Gastroesophageal sphincter (tissue), 4 donors: ENCODE data around the gene NISCH. TPM values are rescaled to one million over a fixed set of nuclear protein-coding genes. Genes with fewer than 3 reads are reported as not detected.

Source experiments
- ATAC-seq: fragments of 150-250 bp; one replicate; pipeline ENCODE4 v1.9.1; 2016; ENCODE audit warnings: mild to moderate bottlenecking, moderate library complexity
- H3K27ac ChIP-seq, 4 donors: fragments of 200-600 bp; sonication (generic) in 3 of 4; 1 replicate in 3 of 4; 2 replicates in 1 of 4; pipeline ENCODE4 v1.5.1; 2016 to 2019
- H3K27me3 ChIP-seq: fragments of 200-600 bp; sonication (generic); one replicate; pipeline ENCODE4 v1.5.1; 2019
- H3K36me3 ChIP-seq, 2 donors: fragments of 200-600 bp; sonication (generic); one replicate each; pipeline ENCODE4 v1.5.1; 2019; ENCODE audit warnings: control low read depth in 1 of 2
- H3K4me1 ChIP-seq, 3 donors: fragments of 200-600 bp; sonication (generic); 1 replicate in 2 of 3; 2 replicates in 1 of 3; pipeline ENCODE4 v1.5.1; 2016 to 2019; ENCODE audit warnings: control low read depth in 2 of 3
- H3K4me3 ChIP-seq, 2 donors: fragments of 200-600 bp; sonication (generic); one replicate each; pipeline ENCODE4 v1.5.1; 2019; ENCODE audit warnings: mild to moderate bottlenecking in 1 of 2, moderate library complexity in 1 of 2
- H3K9me3 ChIP-seq, 3 donors: fragments of 200-600 bp; sonication (generic); one replicate each; pipeline ENCODE4 v1.5.1; 2017 to 2019; ENCODE audit warnings: control low read depth in 2 of 3
- CTCF ChIP-seq, 4 experiments: fragments of 200-600 bp in 2 of 4; fragments of 450-650 bp in 2 of 4; sonication (generic) in 1 of 4; IDR thresholded peaks; one replicate each; pipeline ENCODE4 v1.5.1; 2017 to 2019; ENCODE audit warnings: antibody characterized with exemption in 4 of 4, mild to moderate bottlenecking in 2 of 4, moderate library complexity in 2 of 4
- EP300 ChIP-seq: sonication (generic); formaldehyde crosslinking; IDR thresholded peaks from one replicate; pipeline ENCODE4 v1.6.1; 2017; ENCODE audit warnings: antibody characterized with exemption, mild to moderate bottlenecking
- POLR2A ChIP-seq, 2 donors: fragments of 450-650 bp; IDR thresholded peaks; one replicate each; pipeline ENCODE4 v1.6.1; 2017; ENCODE audit warnings: antibody characterized with exemption in 2 of 2, mild to moderate bottlenecking in 2 of 2, moderate library complexity in 1 of 2
- POLR2AphosphoS5 ChIP-seq: sonication (generic); formaldehyde crosslinking; IDR thresholded peaks from one replicate; pipeline ENCODE4 v1.6.1; 2017; ENCODE audit warnings: antibody characterized with exemption
- WGBS, 2 donors: methylation state at CpG; one replicate each; pipeline ENCODE4 v1.1.5; 2018; ENCODE audit warnings: low coverage in 1 of 2; 5-methylcytosine and 5-hydroxymethylcytosine counted together
- total RNA-seq, 4 donors: library from RNA; depleted of rRNA; stranded (reverse); fragments of >200 nt; gene quantifications; one replicate each; pipeline ENCODE4 v1.1.0, GENCODE V29; 2016

The NISCH gene
- total RNA-seq, 4 donors from 2014 or later: 56.7 to 95.9 (median 78.9) TPM

DNA sequence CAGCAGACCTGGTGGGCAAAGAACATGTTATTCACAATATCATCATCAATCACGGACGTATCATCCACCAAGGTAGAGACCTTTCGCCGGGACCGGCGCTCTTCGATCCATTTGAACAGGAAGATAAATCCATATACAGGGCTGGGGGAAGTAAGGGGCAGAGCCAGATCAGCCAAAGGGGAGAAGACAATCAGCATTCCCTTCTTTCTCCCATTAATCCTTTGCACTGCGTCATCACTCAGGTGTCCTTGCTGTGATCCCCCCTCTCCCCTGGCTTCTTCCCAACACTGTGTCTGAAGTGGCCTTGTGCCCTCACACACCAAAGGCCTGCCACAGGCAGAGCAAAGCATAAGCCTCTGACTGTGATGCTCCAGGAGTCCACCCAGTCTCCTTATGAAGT is 46.9 kb upstream of the NISCH start:
- no peaks in the 10 kb centered on the region for H3K9me3 ChIP-seq
- H3K4me1 ChIP-seq: peaks cover 10 to 60% (median 24%) of the 10 kb centered on the region in 3 donors
- H3K27me3 ChIP-seq: no peaks in the 10 kb centered on the region
- 88 to 92% methylated on average over 4 to 8 of the region's 8 CpGs for WGBS, 2 donors
- ATAC-seq: no peak
- TF ChIP-seq POLR2AphosphoS5: no peak
- TF ChIP-seq POLR2A (IDR thresholded peaks at IDR 0.05): no peak
- TF ChIP-seq EP300: no peak
- no peak for TF ChIP-seq CTCF (IDR thresholded peaks at IDR 0.05)
- H3K36me3 ChIP-seq: peaks cover 0 to 52% of the 10 kb centered on the region in 2 donors
- peak overlapping the region in 1 of 4 donors; percentile 99 for H3K27ac ChIP-seq
- peak overlapping the region in 1 of 2 donors; percentile 67 for H3K4me3 ChIP-seq

- H3K4me1 ChIP-seq: peaks cover 5 to 41% (median 12%) of the 10 kb centered on the region in 3 donors
- no peak for ATAC-seq
- H3K27ac ChIP-seq: no peak overlapping the region
- TF ChIP-seq POLR2A (IDR thresholded peaks at IDR 0.05): no peak
- TF ChIP-seq POLR2AphosphoS5: no peak
- TF ChIP-seq CTCF (IDR thresholded peaks at IDR 0.05): no peak
- TF ChIP-seq EP300: no peak
- no peaks in the 10 kb centered on the region for H3K9me3 ChIP-seq
- 81 to 92% methylated on average over 2 to 3 of the region's 3 CpGs for WGBS, 2 donors
- peaks cover 0 to 19% of the 10 kb centered on the region in 2 donors for H3K36me3 ChIP-seq
- H3K27me3 ChIP-seq: no peaks in the 10 kb centered on the region
- H3K4me3 ChIP-seq: no peak overlapping the region
These were observed 39.6 kb upstream of the NISCH start for GRCh38 chr3:52415800-52416199.

DNA sequence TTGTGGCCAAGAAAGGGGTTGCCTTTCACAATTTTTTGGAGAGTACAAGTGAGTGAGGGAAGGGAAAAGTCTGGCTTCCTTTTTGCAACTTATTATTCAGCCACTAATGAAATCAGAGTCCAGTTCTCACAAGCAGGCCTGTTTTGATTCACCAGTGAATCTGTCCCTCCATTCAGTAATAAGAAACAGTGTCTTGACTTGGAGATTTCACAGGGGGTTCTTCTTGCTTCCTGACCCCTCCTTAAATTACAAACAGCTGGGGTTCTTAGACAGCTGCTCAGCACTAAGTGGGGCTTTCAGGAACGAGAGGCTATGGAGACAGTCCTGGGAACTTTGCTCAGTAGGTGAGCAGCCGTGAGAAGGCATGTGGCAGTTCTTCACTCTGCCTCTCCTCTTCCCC is 35.0 kb upstream of the NISCH start:
- Histone ChIP-seq H3K27ac (no peak overlapping the region), H3K4me3 (no peak overlapping the region), H3K27me3 (no peaks in the 10 kb centered on the region), H3K4me1 (peaks cover 0 to 23% (median 0%) of the 10 kb centered on the region in 3 donors), H3K9me3 (no peaks in the 10 kb centered on the region), H3K36me3 (peaks cover 0 to 37% of the 10 kb centered on the region in 2 donors)
- TF ChIP-seq EP300 (no peak), CTCF (IDR thresholded peaks at IDR 0.05) (no peak), POLR2AphosphoS5 (no peak), POLR2A (IDR thresholded peaks at IDR 0.05) (no peak)
- no CpG with 5 or more reads among the region's 2 CpGs for WGBS, 2 donors
- ATAC-seq: no peak

GRCh38 chr3:52422669-52423068 is 32.7 kb upstream of the NISCH start:
- Histone ChIP-seq H3K36me3 (peaks cover 0 to 37% of the 10 kb centered on the region in 2 donors), H3K4me1 (peaks cover 0 to 23% (median 0%) of the 10 kb centered on the region in 3 donors), H3K27me3 (no peaks in the 10 kb centered on the region), H3K9me3 (no peaks in the 10 kb centered on the region), H3K27ac (no peak overlapping the region), H3K4me3 (no peak overlapping the region)
- WGBS, 2 donors: 90% methylated on average over 1 of the region's 3 CpGs; no CpG with 5 or more reads in 1 of the 2 donors
- TF ChIP-seq POLR2A (IDR thresholded peaks at IDR 0.05): no peak
- no peak for TF ChIP-seq CTCF (IDR thresholded peaks at IDR 0.05)
- no peak for TF ChIP-seq POLR2AphosphoS5
- TF ChIP-seq EP300: no peak
- no peak for ATAC-seq

DNA sequence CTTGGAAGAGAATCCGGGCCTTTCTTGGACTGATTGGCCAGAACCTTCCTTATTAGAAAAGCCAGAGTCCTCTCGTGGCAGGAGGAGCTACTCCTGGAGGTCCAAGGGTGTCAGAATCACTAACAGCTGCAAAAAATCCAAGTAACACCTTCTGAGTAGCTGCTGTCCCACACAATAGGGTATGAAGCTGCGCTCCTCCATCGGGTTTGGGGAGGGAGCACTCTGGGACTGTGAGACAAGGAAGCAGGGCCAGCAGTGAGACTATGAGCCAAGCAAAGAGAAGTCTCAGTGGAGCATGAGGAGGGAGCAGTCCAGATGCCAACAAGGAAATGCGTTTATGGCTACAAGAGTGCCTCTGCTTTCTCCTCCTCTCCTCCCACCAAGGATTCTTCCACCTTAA is 32.2 kb upstream of the NISCH start:
- Histone ChIP-seq H3K4me1 (peaks cover 0 to 23% (median 0%) of the 10 kb centered on the region in 3 donors), H3K27ac (no peak overlapping the region), H3K4me3 (no peak overlapping the region), H3K27me3 (no peaks in the 10 kb centered on the region), H3K9me3 (no peaks in the 10 kb centered on the region), H3K36me3 (peaks cover 0 to 37% of the 10 kb centered on the region in 2 donors)
- TF ChIP-seq EP300 (no peak), CTCF (IDR thresholded peaks at IDR 0.05) (no peak), POLR2AphosphoS5 (no peak), POLR2A (IDR thresholded peaks at IDR 0.05) (no peak)
- 0 to 53% methylated on average over 1 to 4 of the region's 5 CpGs for WGBS, 2 donors
- peak; percentile 55 for ATAC-seq
